Measurements from ENCODE around the gene C6orf58.

- TF ChIP-seq CTCF (IDR thresholded peaks at IDR 0.05) (no peak), POLR2A (IDR thresholded peaks at IDR 0.05; ENCODE audit: low read depth) (no peak), POLR2AphosphoS5 (IDR thresholded peaks at IDR 0.05) (no peak)
Measured at GRCh38 chr6:127630800-127631199, 53.8 kb downstream of the C6orf58 start.

Measured in esophagus muscularis mucosa (tissue), 3 donors.